Loucy (cell line): ENCODE results near the gene CACNA1D.

Experiments used
- H2AFZ ChIP-seq: fragments of 200-600 bp; sonication (generic); 2 replicates; pipeline ENCODE4 v1.6.0; 2016; ENCODE audit warnings: antibody characterized with exemption, mild to moderate bottlenecking, low read length, moderate library complexity
- H3F3A ChIP-seq: fragments of 200-600 bp; 2 replicates; pipeline ENCODE4 v1.6.0; 2016; ENCODE audit warnings: antibody characterized with exemption, low read depth, mild to moderate bottlenecking
- H3K27me3 ChIP-seq: fragments of 200-600 bp; sonication (generic); 2 replicates; pipeline ENCODE4 v1.6.1; 2014; ENCODE audit warnings: low read length, mild to moderate bottlenecking; ENCODE audit not compliant: insufficient read depth, poor library complexity, severe bottlenecking
- H3K36me3 ChIP-seq: fragments of 200-600 bp; sonication (generic); 2 replicates; pipeline ENCODE4 v1.6.1; 2016; ENCODE audit warnings: low read length; ENCODE audit not compliant: insufficient read depth
- H3K4me1 ChIP-seq: fragments of 200-600 bp; sonication (generic); 2 replicates; pipeline ENCODE4 v1.5.1; 2014; ENCODE audit warnings: low read length, mild to moderate bottlenecking; ENCODE audit not compliant: insufficient read depth, poor library complexity, severe bottlenecking
- H3K4me2 ChIP-seq: fragments of 200-600 bp; sonication (generic); 2 replicates; pipeline ENCODE4 v1.6.0; 2014; ENCODE audit warnings: antibody characterized with exemption, low read length, low read depth, mild to moderate bottlenecking; ENCODE audit not compliant: poor library complexity, severe bottlenecking
- H3K4me3 ChIP-seq: fragments of 200-600 bp; sonication (generic); 2 replicates; pipeline ENCODE4 v1.5.1; 2014; ENCODE audit warnings: low read length, mild to moderate bottlenecking, mixed read lengths; ENCODE audit not compliant: poor library complexity, severe bottlenecking
- H3K79me2 ChIP-seq: fragments of 200-600 bp; sonication (generic); 2 replicates; pipeline ENCODE4 v1.6.1; 2014; ENCODE audit warnings: low read length; ENCODE audit not compliant: insufficient read depth
- H3K9ac ChIP-seq: fragments of 200-600 bp; sonication (generic); 2 replicates; pipeline ENCODE4 v1.6.0; 2014; ENCODE audit warnings: mild to moderate bottlenecking, low read depth, low read length, moderate library complexity; ENCODE audit not compliant: poor library complexity, severe bottlenecking
- H3K9me2 ChIP-seq: fragments of 200-600 bp; sonication (generic); replicated peaks from 2 replicates; pipeline ENCODE4 v1.6.1; 2016; ENCODE audit warnings: low read depth, low read length, mixed read lengths
- H3K9me3 ChIP-seq: fragments of 200-600 bp; sonication (generic); 2 replicates; pipeline ENCODE4 v1.6.1; 2014; ENCODE audit warnings: mild to moderate bottlenecking, antibody characterized with exemption, low read length, low read depth; ENCODE audit not compliant: insufficient read depth
- H4K20me1 ChIP-seq: fragments of 200-600 bp; sonication (generic); 2 replicates; pipeline ENCODE4 v1.6.0; 2014; ENCODE audit warnings: antibody characterized with exemption, low read length, mild to moderate bottlenecking; ENCODE audit not compliant: insufficient read depth, poor library complexity, severe bottlenecking
- EZH2phosphoT487 ChIP-seq: fragments of 200-600 bp; IDR thresholded peaks from 2 replicates; pipeline ENCODE4 v1.6.1; 2018; ENCODE audit warnings: antibody characterized with exemption, mild to moderate bottlenecking, moderate library complexity, borderline replicate concordance
- TF ChIP-seq, protein P1 (sequence below): fragments of 200-600 bp; sonication (generic); conservative IDR thresholded peaks from 2 replicates; pipeline ENCODE4 v1.5.1; 2014; ENCODE audit warnings: mild to moderate bottlenecking, antibody characterized with exemption, low read length

CACNA1D gene

DNA sequence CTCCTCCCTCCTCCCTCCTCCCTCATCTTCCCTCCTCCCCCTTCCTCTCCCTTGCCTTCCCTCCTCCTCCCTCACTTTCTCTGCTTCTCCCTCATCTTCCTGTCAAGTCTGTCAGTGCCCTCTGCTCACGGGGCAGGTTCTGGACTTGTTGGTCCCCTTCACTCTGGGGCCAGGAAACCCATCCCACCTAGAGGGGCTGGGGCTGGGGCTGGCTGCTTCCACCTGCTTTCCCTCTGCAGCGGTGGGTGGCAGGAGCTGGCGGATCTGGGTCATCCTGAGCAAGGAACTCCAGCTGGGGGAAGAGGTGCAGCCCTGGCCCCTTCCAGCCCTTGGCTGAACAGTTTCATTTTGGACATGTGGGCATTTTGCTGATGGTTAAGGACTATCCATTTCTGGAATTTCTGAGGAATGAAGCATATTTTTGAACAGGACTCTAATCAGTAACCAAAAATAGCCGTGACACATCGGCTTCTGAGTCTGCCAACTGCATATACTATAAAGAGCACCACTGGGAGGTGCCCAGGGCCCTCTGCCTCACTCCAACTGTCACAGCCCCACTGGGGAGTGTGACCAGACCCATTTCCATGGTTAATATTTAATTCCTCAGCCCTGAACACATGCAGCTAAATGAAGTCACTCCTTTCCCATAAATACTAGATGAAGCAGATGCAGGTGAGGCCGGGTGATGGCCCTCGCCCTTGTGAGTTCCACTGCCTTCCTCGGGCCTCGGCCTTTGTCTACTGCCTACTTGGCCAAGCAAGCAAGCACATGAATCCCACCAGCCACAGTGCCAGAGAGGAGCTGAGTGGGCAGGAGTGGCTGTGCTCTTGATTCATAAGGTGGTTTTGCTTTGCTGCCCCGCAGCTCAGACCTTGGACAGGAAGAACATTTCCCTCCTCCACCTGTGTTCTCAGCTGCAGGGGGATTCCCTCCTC, 312.0 kb downstream of the CACNA1D start:
- H3F3A ChIP-seq = no peaks in the 10 kb centered on the region
- H3K79me2 ChIP-seq = no peaks in the 10 kb centered on the region
- no peak overlapping the region for H3K4me3 ChIP-seq
- no peaks in the 10 kb centered on the region for H3K27me3 ChIP-seq
- H3K4me1 ChIP-seq = no peaks in the 10 kb centered on the region
- no peak overlapping the region for H3K4me2 ChIP-seq
- H3K36me3 ChIP-seq = no peaks in the 10 kb centered on the region
- TF ChIP-seq EZH2phosphoT487 = no peak
- TF ChIP-seq, protein P1, sequence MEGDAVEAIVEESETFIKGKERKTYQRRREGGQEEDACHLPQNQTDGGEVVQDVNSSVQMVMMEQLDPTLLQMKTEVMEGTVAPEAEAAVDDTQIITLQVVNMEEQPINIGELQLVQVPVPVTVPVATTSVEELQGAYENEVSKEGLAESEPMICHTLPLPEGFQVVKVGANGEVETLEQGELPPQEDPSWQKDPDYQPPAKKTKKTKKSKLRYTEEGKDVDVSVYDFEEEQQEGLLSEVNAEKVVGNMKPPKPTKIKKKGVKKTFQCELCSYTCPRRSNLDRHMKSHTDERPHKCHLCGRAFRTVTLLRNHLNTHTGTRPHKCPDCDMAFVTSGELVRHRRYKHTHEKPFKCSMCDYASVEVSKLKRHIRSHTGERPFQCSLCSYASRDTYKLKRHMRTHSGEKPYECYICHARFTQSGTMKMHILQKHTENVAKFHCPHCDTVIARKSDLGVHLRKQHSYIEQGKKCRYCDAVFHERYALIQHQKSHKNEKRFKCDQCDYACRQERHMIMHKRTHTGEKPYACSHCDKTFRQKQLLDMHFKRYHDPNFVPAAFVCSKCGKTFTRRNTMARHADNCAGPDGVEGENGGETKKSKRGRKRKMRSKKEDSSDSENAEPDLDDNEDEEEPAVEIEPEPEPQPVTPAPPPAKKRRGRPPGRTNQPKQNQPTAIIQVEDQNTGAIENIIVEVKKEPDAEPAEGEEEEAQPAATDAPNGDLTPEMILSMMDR = no peak
- H2AFZ ChIP-seq = no peak overlapping the region
- no peaks in the 10 kb centered on the region for H3K9me2 ChIP-seq
- H3K9ac ChIP-seq = no peak overlapping the region
- H3K9me3 ChIP-seq = no peaks in the 10 kb centered on the region
- no peaks in the 10 kb centered on the region for H4K20me1 ChIP-seq

GRCh38 chr3:53807117-53807810, 312.9 kb downstream of the CACNA1D start:
- H3K4me1 ChIP-seq = no peaks in the 10 kb centered on the region
- no peaks in the 10 kb centered on the region for H4K20me1 ChIP-seq
- no peaks in the 10 kb centered on the region for H3K36me3 ChIP-seq
- no peaks in the 10 kb centered on the region for H3K9me3 ChIP-seq
- no peaks in the 10 kb centered on the region for H3F3A ChIP-seq
- H3K9ac ChIP-seq = no peak overlapping the region
- no peak overlapping the region for H2AFZ ChIP-seq
- no peaks in the 10 kb centered on the region for H3K27me3 ChIP-seq
- H3K79me2 ChIP-seq = no peaks in the 10 kb centered on the region
- no peak for TF ChIP-seq EZH2phosphoT487
- TF ChIP-seq, protein P1 = no peak
- no peaks in the 10 kb centered on the region for H3K9me2 ChIP-seq
- H3K4me2 ChIP-seq = no peak overlapping the region
- H3K4me3 ChIP-seq = no peak overlapping the region

DNA sequence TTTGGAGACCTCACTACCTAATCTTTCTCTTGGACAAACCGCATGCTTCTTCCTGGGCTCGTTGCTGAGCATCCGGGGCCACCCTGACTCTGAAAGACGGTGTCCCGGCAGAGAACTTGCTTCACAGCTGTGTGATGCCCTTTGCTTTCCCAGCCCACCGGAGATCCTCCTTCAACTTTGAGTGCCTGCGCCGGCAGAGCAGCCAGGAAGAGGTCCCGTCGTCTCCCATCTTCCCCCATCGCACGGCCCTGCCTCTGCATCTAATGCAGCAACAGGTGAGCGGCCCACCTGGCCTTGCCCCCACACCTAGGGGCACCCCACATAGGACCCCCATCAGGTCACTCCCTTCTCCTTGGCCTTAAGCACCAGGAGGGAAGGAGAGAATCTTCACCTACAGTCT, 314.1 kb downstream of the CACNA1D start:
- no peaks in the 10 kb centered on the region for H3K36me3 ChIP-seq
- H3K27me3 ChIP-seq = no peaks in the 10 kb centered on the region
- no peak overlapping the region for H3K4me2 ChIP-seq
- H2AFZ ChIP-seq = no peak overlapping the region
- TF ChIP-seq EZH2phosphoT487 = no peak
- TF ChIP-seq, protein P1 = no peak
- no peaks in the 10 kb centered on the region for H3K4me1 ChIP-seq
- H3K9me3 ChIP-seq = no peaks in the 10 kb centered on the region
- H3K9ac ChIP-seq = no peak overlapping the region
- no peaks in the 10 kb centered on the region for H4K20me1 ChIP-seq
- H3F3A ChIP-seq = no peaks in the 10 kb centered on the region
- H3K9me2 ChIP-seq = no peaks in the 10 kb centered on the region
- no peak overlapping the region for H3K4me3 ChIP-seq
- H3K79me2 ChIP-seq = no peaks in the 10 kb centered on the region
